Measurements from ENCODE around the gene DNAJC22.
"Not testable (repeated sequence)": the region's sequence is repeated elsewhere in the genome, so short reads cannot be mapped to it uniquely, and the experiment has no call there.

DNAJC22 gene

GRCh38 chr12:49332891-49333371 is 13.8 kb upstream of the DNAJC22 start:
- Histone ChIP-seq H3K27me3 (ENCODE audit: insufficient read depth, low read depth, severe bottlenecking) (peaks cover 7% of the 10 kb centered on the region), H3K36me3 (peaks cover 22% of the 10 kb centered on the region), H3K9me3 (ENCODE audit: severe bottlenecking) (no peaks in the 10 kb centered on the region), H3K4me3 (ENCODE audit: low read depth, low read length) (no peak overlapping the region), H3K27ac (no peak overlapping the region)
- no peak for TF ChIP-seq CTCF (IDR thresholded peaks at IDR 0.05; ENCODE audit: low read depth, low read length)
- DNase-seq = no peak

GRCh38 chr12:49333778-49334177 is 12.9 kb upstream of the DNAJC22 start:
- H3K27ac ChIP-seq; DNase-seq; H3K4me3 ChIP-seq (ENCODE audit: low read depth, low read length); H3K9me3 ChIP-seq (ENCODE audit: severe bottlenecking); H3K27me3 ChIP-seq (ENCODE audit: insufficient read depth, low read depth, severe bottlenecking): not testable (repeated sequence)
- peaks cover 22% of the 10 kb centered on the region for H3K36me3 ChIP-seq

GRCh38 chr12:49334226-49334625 is 12.5 kb upstream of the DNAJC22 start:
- no peak for DNase-seq
- no peak for TF ChIP-seq CTCF (IDR thresholded peaks at IDR 0.05; ENCODE audit: low read depth, low read length)
- Histone ChIP-seq H3K27me3 (ENCODE audit: insufficient read depth, low read depth, severe bottlenecking) (peaks cover 7% of the 10 kb centered on the region), H3K36me3 (peaks cover 17% of the 10 kb centered on the region), H3K27ac (no peak overlapping the region), H3K4me3 (ENCODE audit: low read depth, low read length) (no peak overlapping the region), H3K9me3 (ENCODE audit: severe bottlenecking) (no peaks in the 10 kb centered on the region)

- Histone ChIP-seq H3K27ac (no peak overlapping the region), H3K27me3 (ENCODE audit: insufficient read depth, low read depth, severe bottlenecking) (peaks cover 7% of the 10 kb centered on the region)
Observed at GRCh38 chr12:49334681-49335080, 12.0 kb upstream of the DNAJC22 start.

GRCh38 chr12:49335118-49335954 is 11.4 kb upstream of the DNAJC22 start:
- no peak for DNase-seq
- H3K4me3 ChIP-seq (ENCODE audit: low read depth, low read length) = no peak overlapping the region
- peaks cover 8% of the 10 kb centered on the region for H3K36me3 ChIP-seq
- TF ChIP-seq CTCF (IDR thresholded peaks at IDR 0.05; ENCODE audit: low read depth, low read length) = no peak
- H3K27ac ChIP-seq = no peak overlapping the region
- no peaks in the 10 kb centered on the region for H3K9me3 ChIP-seq (ENCODE audit: severe bottlenecking)
- H3K27me3 ChIP-seq (ENCODE audit: insufficient read depth, low read depth, severe bottlenecking) = peaks cover 7% of the 10 kb centered on the region

More at GRCh38 chr12:49334681-49335080, 12.0 kb upstream of the DNAJC22 start:
- H3K9me3 ChIP-seq (ENCODE audit: severe bottlenecking) = no peaks in the 10 kb centered on the region
- no peak overlapping the region for H3K4me3 ChIP-seq (ENCODE audit: low read depth, low read length)
- no peak for TF ChIP-seq CTCF (IDR thresholded peaks at IDR 0.05; ENCODE audit: low read depth, low read length)
- H3K36me3 ChIP-seq = peaks cover 13% of the 10 kb centered on the region
- no peak for DNase-seq

DNA sequence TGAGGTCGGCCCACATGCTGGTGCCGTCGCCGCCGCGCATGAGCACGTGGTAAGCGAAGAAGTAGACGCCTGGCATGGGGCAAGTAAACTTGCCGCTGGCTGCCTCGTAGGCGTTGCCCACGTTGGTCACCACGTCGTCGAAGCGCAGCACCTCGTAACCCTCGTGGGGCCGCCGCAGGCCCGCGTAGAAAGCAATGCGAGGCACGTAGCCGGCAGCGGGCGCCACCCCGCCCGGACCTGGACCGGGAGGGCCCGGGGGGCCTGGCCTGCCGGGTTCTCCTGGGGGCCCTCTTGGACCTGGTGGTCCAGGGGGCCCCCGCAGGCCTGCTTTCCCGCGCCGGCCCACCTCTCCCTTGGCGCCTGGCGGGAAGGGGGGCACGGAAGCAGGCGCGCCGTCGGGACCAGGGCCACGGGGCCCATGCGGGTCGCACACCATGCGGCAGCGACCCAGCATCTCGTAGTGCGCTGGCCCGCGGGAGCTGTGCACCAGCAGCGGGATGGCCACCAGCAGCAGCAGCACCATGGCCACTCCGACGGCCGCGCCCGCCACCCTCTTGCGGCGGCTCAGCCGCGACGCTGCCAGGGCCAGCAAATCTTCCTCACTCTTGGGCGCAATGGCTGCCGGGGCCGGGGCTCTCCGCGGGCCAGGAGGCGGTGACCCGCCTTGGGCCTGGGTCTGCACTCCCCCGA is 10.6 kb upstream of the DNAJC22 start:
- TF ChIP-seq CTCF (IDR thresholded peaks at IDR 0.05; ENCODE audit: low read depth, low read length) = no peak
- DNase-seq = no peak
- no peak overlapping the region for H3K27ac ChIP-seq
- H3K4me3 ChIP-seq (ENCODE audit: low read depth, low read length) = peak overlapping the region; percentile 62; the same call in 1 of the 2 replicates
- peaks cover 7% of the 10 kb centered on the region for H3K27me3 ChIP-seq (ENCODE audit: insufficient read depth, low read depth, severe bottlenecking)
- no peaks in the 10 kb centered on the region for H3K9me3 ChIP-seq (ENCODE audit: severe bottlenecking)
- H3K36me3 ChIP-seq = peaks cover 4% of the 10 kb centered on the region

All from WERI-Rb-1 (cell line).